ENCODE measurements around the gene PDIA6. TPM values are rescaled to one million over a fixed set of nuclear protein-coding genes. Genes with fewer than 3 reads are reported as not detected.
"Not testable (repeated sequence)": the region's sequence is repeated elsewhere in the genome, so short reads cannot be mapped to it uniquely, and the experiment has no call there.

The PDIA6 gene
- total RNA-seq, 1 donor from 2014 or later, result 582 TPM

GRCh38 chr2:10785260-10785659 lies 27.3 kb downstream of the PDIA6 start:
- no peak for TF ChIP-seq CTCF (IDR thresholded peaks at IDR 0.05; ENCODE audit: insufficient read depth, low read length, severe bottlenecking)
- no peaks in the 10 kb centered on the region for H3K27me3 ChIP-seq (ENCODE audit: control insufficient read depth, insufficient read depth, low read length)
- peaks cover 31% of the 10 kb centered on the region for H3K36me3 ChIP-seq (ENCODE audit: control insufficient read depth, insufficient read depth, low read length)
- FAIRE-seq, result no peak
- H3K4me3 ChIP-seq (ENCODE audit: low read depth, low read length), result no peak overlapping the region
- DNase-seq (ENCODE audit: low read depth), result no peak

DNA sequence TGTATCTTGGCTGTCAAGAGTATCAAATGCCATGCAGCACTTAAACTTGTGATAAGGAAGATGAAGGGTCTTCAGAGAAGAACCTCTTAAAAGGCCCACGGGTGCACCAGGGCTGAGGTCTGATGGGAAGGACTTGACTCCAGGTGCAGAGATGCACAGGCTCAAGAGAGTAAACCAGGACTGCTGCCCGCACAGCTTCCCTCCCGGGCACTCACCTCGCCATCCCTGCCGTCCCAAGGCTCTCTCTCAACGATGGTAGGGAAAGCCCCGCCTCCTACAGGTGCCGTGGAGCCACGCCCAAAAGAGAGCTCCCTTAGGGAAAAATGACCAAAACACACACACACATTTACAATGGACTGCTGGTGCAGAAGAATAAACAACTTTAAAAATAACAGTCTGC lies 27.9 kb downstream of the PDIA6 start:
- H3K36me3 ChIP-seq (ENCODE audit: control insufficient read depth, insufficient read depth, low read length), result peaks cover 36% of the 10 kb centered on the region
- DNase-seq (ENCODE audit: low read depth) (no peak), FAIRE-seq (no peak)
- no peak for TF ChIP-seq CTCF (IDR thresholded peaks at IDR 0.05; ENCODE audit: insufficient read depth, low read length, severe bottlenecking)
- H3K27me3 ChIP-seq (ENCODE audit: control insufficient read depth, insufficient read depth, low read length), result no peaks in the 10 kb centered on the region
- H3K4me3 ChIP-seq (ENCODE audit: low read depth, low read length), result no peak overlapping the region

DNA sequence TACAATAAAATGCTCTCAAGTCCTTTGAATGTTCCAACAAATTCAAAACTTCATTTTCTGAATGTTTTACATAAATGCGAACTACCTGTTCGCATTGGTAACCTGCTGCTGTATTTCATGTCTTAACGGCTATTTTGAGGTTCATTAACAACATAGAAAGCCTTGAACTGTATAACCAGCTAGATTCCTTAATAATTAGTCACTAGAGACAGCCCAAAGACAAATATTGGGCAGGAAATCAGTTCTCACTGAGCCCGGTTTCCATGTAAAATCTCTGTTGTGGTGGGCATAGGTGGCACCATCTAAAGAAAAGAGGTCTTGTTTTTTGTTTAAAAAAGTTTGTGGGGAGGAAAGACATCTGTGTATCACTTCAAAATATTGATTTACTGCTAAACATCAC lies 29.2 kb downstream of the PDIA6 start:
- no peak for TF ChIP-seq CTCF (IDR thresholded peaks at IDR 0.05; ENCODE audit: insufficient read depth, low read length, severe bottlenecking)
- Histone ChIP-seq H3K36me3 (ENCODE audit: control insufficient read depth, insufficient read depth, low read length) (peaks cover 30% of the 10 kb centered on the region), H3K4me3 (ENCODE audit: low read depth, low read length) (no peak overlapping the region), H3K27me3 (ENCODE audit: control insufficient read depth, insufficient read depth, low read length) (no peaks in the 10 kb centered on the region)
- FAIRE-seq, result no peak
- peak; percentile 45 for DNase-seq (ENCODE audit: low read depth)

GRCh38 chr2:10781746-10782145 lies 30.8 kb downstream of the PDIA6 start:
- DNase-seq (ENCODE audit: low read depth) (no peak), FAIRE-seq (peak; percentile 28)
- Histone ChIP-seq H3K36me3 (ENCODE audit: control insufficient read depth, insufficient read depth, low read length) (peaks cover 29% of the 10 kb centered on the region), H3K4me3 (ENCODE audit: low read depth, low read length) (no peak overlapping the region), H3K27me3 (ENCODE audit: control insufficient read depth, insufficient read depth, low read length) (no peaks in the 10 kb centered on the region)
- no peak for TF ChIP-seq CTCF (IDR thresholded peaks at IDR 0.05; ENCODE audit: insufficient read depth, low read length, severe bottlenecking)

GRCh38 chr2:10780821-10781220 lies 31.8 kb downstream of the PDIA6 start:
- not testable (repeated sequence) for DNase-seq (ENCODE audit: low read depth); FAIRE-seq; H3K4me3 ChIP-seq (ENCODE audit: low read depth, low read length); H3K27me3 ChIP-seq (ENCODE audit: control insufficient read depth, insufficient read depth, low read length)
- peaks cover 22% of the 10 kb centered on the region for H3K36me3 ChIP-seq (ENCODE audit: control insufficient read depth, insufficient read depth, low read length)

GRCh38 chr2:10780491-10780820 lies 32.1 kb downstream of the PDIA6 start:
- FAIRE-seq, result no peak
- no peak for DNase-seq (ENCODE audit: low read depth)
- TF ChIP-seq CTCF (IDR thresholded peaks at IDR 0.05; ENCODE audit: insufficient read depth, low read length, severe bottlenecking), result no peak
- H3K36me3 ChIP-seq (ENCODE audit: control insufficient read depth, insufficient read depth, low read length), result peaks cover 22% of the 10 kb centered on the region
- no peak overlapping the region for H3K4me3 ChIP-seq (ENCODE audit: low read depth, low read length)
- no peaks in the 10 kb centered on the region for H3K27me3 ChIP-seq (ENCODE audit: control insufficient read depth, insufficient read depth, low read length)

Data from bronchial epithelial cell (primary cell).